Large intestine (tissue), 3 donors: ENCODE results near the gene TLX3. TPM values are rescaled to one million over a fixed set of nuclear protein-coding genes. Genes with fewer than 3 reads are reported as not detected.

Source experiments
- DNase-seq, 2 donors: peaks; one replicate each; pipeline versions ENCODE4 v3.0.0 to v3.0.0-alpha.2; 2013
- H3K27ac ChIP-seq: one replicate; pipeline ENCODE4 v1.5.1; 2013; ENCODE audit warnings: low read length
- H3K27me3 ChIP-seq: 2 replicates; pipeline ENCODE4 v1.6.1; 2013; ENCODE audit warnings: low read length; ENCODE audit not compliant: control insufficient read depth, insufficient read depth
- H3K36me3 ChIP-seq: 2 replicates; pipeline ENCODE4 v1.6.1; 2013; ENCODE audit warnings: low read length; ENCODE audit not compliant: control insufficient read depth, insufficient read depth
- H3K4me1 ChIP-seq: one replicate; pipeline ENCODE4 v1.6.1; 2013; ENCODE audit warnings: low read length; ENCODE audit not compliant: control insufficient read depth, insufficient read depth
- H3K4me3 ChIP-seq: one replicate; pipeline ENCODE4 v1.5.1; 2013; ENCODE audit warnings: low read length
- H3K9me3 ChIP-seq: one replicate; pipeline ENCODE4 v1.6.1; 2013; ENCODE audit warnings: mild to moderate bottlenecking, low read depth, low read length, moderate library complexity; ENCODE audit not compliant: control insufficient read depth
- WGBS: methylation state at CpG from one replicate; pipeline ENCODE4 v1.1.5; 2013; ENCODE audit warnings: low lambda C conversion rate; ENCODE audit not compliant: insufficient coverage; 5-methylcytosine and 5-hydroxymethylcytosine counted together
- polyA plus RNA-seq: library from polyadenylated mRNA; unstranded; fragments of 120-200 nt; gene quantifications from one replicate; pipeline ENCODE4 v1.2.1, GENCODE V29; 2013

Gene TLX3
- polyA plus RNA-seq, 1 donor: not detected

- no peaks in the 10 kb centered on the region for H3K4me1 ChIP-seq
- no peak overlapping the region for H3K4me3 ChIP-seq
- DNase-seq: no peak
- no peaks in the 10 kb centered on the region for H3K36me3 ChIP-seq
- H3K9me3 ChIP-seq: no peaks in the 10 kb centered on the region
- H3K27ac ChIP-seq: no peak overlapping the region
- 100% methylated on average over 1 of the region's 5 CpGs for WGBS
- H3K27me3 ChIP-seq: peaks cover 84% of the 10 kb centered on the region
These were observed 13.5 kb downstream of the TLX3 start for GRCh38 chr5:171322527-171322926.

- Histone ChIP-seq H3K36me3 (no peaks in the 10 kb centered on the region), H3K27me3 (peaks cover 84% of the 10 kb centered on the region), H3K4me3 (no peak overlapping the region), H3K27ac (no peak overlapping the region), H3K9me3 (no peaks in the 10 kb centered on the region), H3K4me1 (no peaks in the 10 kb centered on the region)
- WGBS: 100% methylated on average over 1 of the region's 3 CpGs
- no peak for DNase-seq
These were observed 14.0 kb downstream of the TLX3 start for GRCh38 chr5:171323007-171323406.

- no peaks in the 10 kb centered on the region for H3K36me3 ChIP-seq
- no peak overlapping the region for H3K4me3 ChIP-seq
- H3K27ac ChIP-seq: no peak overlapping the region
- H3K9me3 ChIP-seq: no peaks in the 10 kb centered on the region
- no peaks in the 10 kb centered on the region for H3K4me1 ChIP-seq
- no peak for DNase-seq
- 0% methylated on average over 2 of the region's 20 CpGs for WGBS
- H3K27me3 ChIP-seq: peaks cover 81% of the 10 kb centered on the region
These were observed 15.0 kb downstream of the TLX3 start for GRCh38 chr5:171323806-171324632.

- Histone ChIP-seq H3K4me1 (no peaks in the 10 kb centered on the region), H3K27me3 (peaks cover 53% of the 10 kb centered on the region), H3K9me3 (no peaks in the 10 kb centered on the region), H3K4me3 (no peak overlapping the region), H3K27ac (no peak overlapping the region), H3K36me3 (no peaks in the 10 kb centered on the region)
- no peak for DNase-seq
- no CpG with 5 or more reads among the region's 8 CpGs for WGBS
These were observed 21.0 kb downstream of the TLX3 start for GRCh38 chr5:171330021-171330420.

GRCh38 chr5:171335616-171336015, 26.6 kb downstream of the TLX3 start:
- Histone ChIP-seq H3K9me3 (no peaks in the 10 kb centered on the region), H3K36me3 (no peaks in the 10 kb centered on the region), H3K27ac (no peak overlapping the region), H3K27me3 (peaks cover 30% of the 10 kb centered on the region), H3K4me3 (no peak overlapping the region), H3K4me1 (no peaks in the 10 kb centered on the region)
- WGBS: no CpG with 5 or more reads among the region's 8 CpGs
- no peak for DNase-seq

- H3K27me3 ChIP-seq: peaks cover 25% of the 10 kb centered on the region
- no peak overlapping the region for H3K27ac ChIP-seq
- no peaks in the 10 kb centered on the region for H3K9me3 ChIP-seq
- no peaks in the 10 kb centered on the region for H3K36me3 ChIP-seq
- no CpG with 5 or more reads among the region's 31 CpGs for WGBS
- H3K4me1 ChIP-seq: no peaks in the 10 kb centered on the region
- peak overlapping the region; percentile 23 for H3K4me3 ChIP-seq
- DNase-seq: peak in 1 of 2 donors; percentile 51
These were observed 27.6 kb downstream of the TLX3 start for GRCh38 chr5:171336521-171337209.

GRCh38 chr5:171337210-171337569, 28.1 kb downstream of the TLX3 start:
- peaks cover 21% of the 10 kb centered on the region for H3K27me3 ChIP-seq
- 60% methylated on average over 3 of the region's 11 CpGs for WGBS

GRCh38 chr5:171340042-171340441, 31.0 kb downstream of the TLX3 start:
- Histone ChIP-seq H3K9me3 (no peaks in the 10 kb centered on the region), H3K27ac (no peak overlapping the region), H3K36me3 (no peaks in the 10 kb centered on the region), H3K27me3 (peaks cover 21% of the 10 kb centered on the region), H3K4me3 (no peak overlapping the region), H3K4me1 (no peaks in the 10 kb centered on the region)
- DNase-seq: no peak

More at GRCh38 chr5:171337210-171337569, 28.1 kb downstream of the TLX3 start:
- DNase-seq: no peak
- Histone ChIP-seq H3K4me3 (peak overlapping the region; percentile 23), H3K36me3 (no peaks in the 10 kb centered on the region), H3K4me1 (no peaks in the 10 kb centered on the region), H3K9me3 (no peaks in the 10 kb centered on the region), H3K27ac (no peak overlapping the region)

GRCh38 chr5:171340491-171340890, 31.4 kb downstream of the TLX3 start:
- Histone ChIP-seq H3K9me3 (no peaks in the 10 kb centered on the region), H3K27ac (no peak overlapping the region), H3K4me1 (no peaks in the 10 kb centered on the region), H3K27me3 (peaks cover 18% of the 10 kb centered on the region), H3K36me3 (no peaks in the 10 kb centered on the region), H3K4me3 (no peak overlapping the region)
- DNase-seq: no peak
- 0% methylated on average over 1 of the region's 6 CpGs for WGBS

GRCh38 chr5:171342362-171343111, 33.5 kb downstream of the TLX3 start:
- H3K36me3 ChIP-seq: no peaks in the 10 kb centered on the region
- no CpG with 5 or more reads among the region's 17 CpGs for WGBS
- peaks cover 4% of the 10 kb centered on the region for H3K27me3 ChIP-seq
- no peak overlapping the region for H3K4me3 ChIP-seq
- no peaks in the 10 kb centered on the region for H3K9me3 ChIP-seq
- peak; percentile 22 to 47 for DNase-seq
- no peaks in the 10 kb centered on the region for H3K4me1 ChIP-seq
- no peak overlapping the region for H3K27ac ChIP-seq
